ENCODE results near the gene MYL6B.
A peak's percentile ranks its signal among the peaks of the same experiment; 100 is the strongest.

The MYL6B gene

GRCh38 chr12:56152132-56152755 is at the start of gene MYL6B:
Gene MYL6B, plus strand, starts transcription at chr12:56152587. Its CDS starts 1,332 bp downstream, at chr12:56153919.
- Histone ChIP-seq H3K36me3 (ENCODE audit: control insufficient read depth, insufficient read depth, low read length) (peaks cover 14% of the 10 kb centered on the region), H3K9me3 (ENCODE audit: control insufficient read depth, insufficient read depth, low read length) (no peaks in the 10 kb centered on the region), H3K4me3 (ENCODE audit: low read depth, low read length) (peak within 1 kb of the TSS; percentile 82), H3K27me3 (ENCODE audit: control insufficient read depth, insufficient read depth, low read length) (no peaks in the 10 kb centered on the region), H3K9ac (ENCODE audit: low read depth, low read length) (peak within 1 kb of the TSS; percentile 89), H3K4me1 (ENCODE audit: control insufficient read depth, insufficient read depth, low read length) (peaks cover 3% of the 10 kb centered on the region)

- Histone ChIP-seq H3K36me3 (ENCODE audit: control insufficient read depth, insufficient read depth, low read length) (peaks cover 39% of the 10 kb centered on the region), H3K27me3 (ENCODE audit: control insufficient read depth, insufficient read depth, low read length) (no peaks in the 10 kb centered on the region), H3K4me3 (ENCODE audit: low read depth, low read length) (no peak overlapping the region), H3K4me1 (ENCODE audit: control insufficient read depth, insufficient read depth, low read length) (peaks cover 16% of the 10 kb centered on the region), H3K9ac (ENCODE audit: low read depth, low read length) (no peak overlapping the region), H3K9me3 (ENCODE audit: control insufficient read depth, insufficient read depth, low read length) (no peaks in the 10 kb centered on the region)
These were observed 49.7 kb upstream of the MYL6B start for GRCh38 chr12:56102683-56103065.

GRCh38 chr12:56103066-56103711 is 49.2 kb upstream of the MYL6B start:
- peaks cover 39% of the 10 kb centered on the region for H3K36me3 ChIP-seq (ENCODE audit: control insufficient read depth, insufficient read depth, low read length)
- H3K4me3 ChIP-seq (ENCODE audit: low read depth, low read length), result peak overlapping the region; percentile 93
- peak overlapping the region; percentile 82 for H3K9ac ChIP-seq (ENCODE audit: low read depth, low read length)
- H3K9me3 ChIP-seq (ENCODE audit: control insufficient read depth, insufficient read depth, low read length), result no peaks in the 10 kb centered on the region
- peaks cover 16% of the 10 kb centered on the region for H3K4me1 ChIP-seq (ENCODE audit: control insufficient read depth, insufficient read depth, low read length)
- H3K27me3 ChIP-seq (ENCODE audit: control insufficient read depth, insufficient read depth, low read length), result no peaks in the 10 kb centered on the region

GRCh38 chr12:56103823-56104108 is 48.6 kb upstream of the MYL6B start:
- H3K36me3 ChIP-seq (ENCODE audit: control insufficient read depth, insufficient read depth, low read length), result peaks cover 33% of the 10 kb centered on the region
- no peaks in the 10 kb centered on the region for H3K9me3 ChIP-seq (ENCODE audit: control insufficient read depth, insufficient read depth, low read length)
- peak overlapping the region; percentile 93 for H3K4me3 ChIP-seq (ENCODE audit: low read depth, low read length)
- no peaks in the 10 kb centered on the region for H3K27me3 ChIP-seq (ENCODE audit: control insufficient read depth, insufficient read depth, low read length)
- peaks cover 16% of the 10 kb centered on the region for H3K4me1 ChIP-seq (ENCODE audit: control insufficient read depth, insufficient read depth, low read length)
- peak overlapping the region; percentile 82 for H3K9ac ChIP-seq (ENCODE audit: low read depth, low read length)

GRCh38 chr12:56104109-56104814 is 48.1 kb upstream of the MYL6B start, which contains the start of gene PA2G4:
Gene PA2G4, plus strand, starts transcription at chr12:56104559. Its CDS starts 179 bp downstream, at chr12:56104738.
- Histone ChIP-seq H3K9me3 (ENCODE audit: control insufficient read depth, insufficient read depth, low read length) (no peaks in the 10 kb centered on the region), H3K9ac (ENCODE audit: low read depth, low read length) (peak within 1 kb of the TSS; percentile 90), H3K4me1 (ENCODE audit: control insufficient read depth, insufficient read depth, low read length) (peaks cover 16% of the 10 kb centered on the region), H3K4me3 (ENCODE audit: low read depth, low read length) (peak within 1 kb of the TSS; percentile 93), H3K27me3 (ENCODE audit: control insufficient read depth, insufficient read depth, low read length) (no peaks in the 10 kb centered on the region), H3K36me3 (ENCODE audit: control insufficient read depth, insufficient read depth, low read length) (peaks cover 32% of the 10 kb centered on the region)

- Histone ChIP-seq H3K4me3 (ENCODE audit: low read depth, low read length) (peak overlapping the region; percentile 93), H3K4me1 (ENCODE audit: control insufficient read depth, insufficient read depth, low read length) (peaks cover 16% of the 10 kb centered on the region), H3K36me3 (ENCODE audit: control insufficient read depth, insufficient read depth, low read length) (peaks cover 31% of the 10 kb centered on the region), H3K27me3 (ENCODE audit: control insufficient read depth, insufficient read depth, low read length) (no peaks in the 10 kb centered on the region), H3K9ac (ENCODE audit: low read depth, low read length) (peak overlapping the region; percentile 90), H3K9me3 (ENCODE audit: control insufficient read depth, insufficient read depth, low read length) (no peaks in the 10 kb centered on the region)
These were observed 47.4 kb upstream of the MYL6B start for GRCh38 chr12:56104815-56105608.

- Histone ChIP-seq H3K4me1 (ENCODE audit: control insufficient read depth, insufficient read depth, low read length) (peaks cover 16% of the 10 kb centered on the region), H3K9me3 (ENCODE audit: control insufficient read depth, insufficient read depth, low read length) (no peaks in the 10 kb centered on the region), H3K27me3 (ENCODE audit: control insufficient read depth, insufficient read depth, low read length) (no peaks in the 10 kb centered on the region), H3K36me3 (ENCODE audit: control insufficient read depth, insufficient read depth, low read length) (peaks cover 36% of the 10 kb centered on the region), H3K4me3 (ENCODE audit: low read depth, low read length) (peak overlapping the region; percentile 93), H3K9ac (ENCODE audit: low read depth, low read length) (peak overlapping the region; percentile 41)
These were observed 46.8 kb upstream of the MYL6B start for GRCh38 chr12:56105609-56105902.

- Histone ChIP-seq H3K9me3 (ENCODE audit: control insufficient read depth, insufficient read depth, low read length) (no peaks in the 10 kb centered on the region), H3K9ac (ENCODE audit: low read depth, low read length) (no peak overlapping the region), H3K4me3 (ENCODE audit: low read depth, low read length) (no peak overlapping the region), H3K4me1 (ENCODE audit: control insufficient read depth, insufficient read depth, low read length) (peaks cover 16% of the 10 kb centered on the region), H3K36me3 (ENCODE audit: control insufficient read depth, insufficient read depth, low read length) (peaks cover 39% of the 10 kb centered on the region), H3K27me3 (ENCODE audit: control insufficient read depth, insufficient read depth, low read length) (no peaks in the 10 kb centered on the region)
These were observed 45.1 kb upstream of the MYL6B start for GRCh38 chr12:56107242-56107641.

- H3K36me3 ChIP-seq (ENCODE audit: control insufficient read depth, insufficient read depth, low read length), result peaks cover 44% of the 10 kb centered on the region
- H3K4me1 ChIP-seq (ENCODE audit: control insufficient read depth, insufficient read depth, low read length), result peaks cover 8% of the 10 kb centered on the region
- H3K27me3 ChIP-seq (ENCODE audit: control insufficient read depth, insufficient read depth, low read length), result no peaks in the 10 kb centered on the region
- no peaks in the 10 kb centered on the region for H3K9me3 ChIP-seq (ENCODE audit: control insufficient read depth, insufficient read depth, low read length)
- H3K4me3 ChIP-seq (ENCODE audit: low read depth, low read length), result no peak overlapping the region
- H3K9ac ChIP-seq (ENCODE audit: low read depth, low read length), result no peak overlapping the region
These were observed 41.8 kb upstream of the MYL6B start for GRCh38 chr12:56110571-56110970.

GRCh38 chr12:56114084-56114483 is 38.3 kb upstream of the MYL6B start:
- peaks cover 3% of the 10 kb centered on the region for H3K4me1 ChIP-seq (ENCODE audit: control insufficient read depth, insufficient read depth, low read length)
- no peaks in the 10 kb centered on the region for H3K9me3 ChIP-seq (ENCODE audit: control insufficient read depth, insufficient read depth, low read length)
- peaks cover 30% of the 10 kb centered on the region for H3K36me3 ChIP-seq (ENCODE audit: control insufficient read depth, insufficient read depth, low read length)
- no peak overlapping the region for H3K9ac ChIP-seq (ENCODE audit: low read depth, low read length)
- H3K4me3 ChIP-seq (ENCODE audit: low read depth, low read length), result no peak overlapping the region
- H3K27me3 ChIP-seq (ENCODE audit: control insufficient read depth, insufficient read depth, low read length), result no peaks in the 10 kb centered on the region

- no peaks in the 10 kb centered on the region for H3K9me3 ChIP-seq (ENCODE audit: control insufficient read depth, insufficient read depth, low read length)
- H3K9ac ChIP-seq (ENCODE audit: low read depth, low read length), result peak overlapping the region; percentile 51
- peaks cover 18% of the 10 kb centered on the region for H3K36me3 ChIP-seq (ENCODE audit: control insufficient read depth, insufficient read depth, low read length)
- H3K4me1 ChIP-seq (ENCODE audit: control insufficient read depth, insufficient read depth, low read length), result peaks cover 9% of the 10 kb centered on the region
- H3K27me3 ChIP-seq (ENCODE audit: control insufficient read depth, insufficient read depth, low read length), result no peaks in the 10 kb centered on the region
- H3K4me3 ChIP-seq (ENCODE audit: low read depth, low read length), result peak overlapping the region; percentile 95
These were observed 37.1 kb upstream of the MYL6B start for GRCh38 chr12:56115329-56115728.

Data from iPS-15b (cell line).